H9 (cell line): ENCODE measurements around the gene CLCN3. TPM values are rescaled to one million over a fixed set of nuclear protein-coding genes. Genes with fewer than 3 reads are reported as not detected.

Experiments used
- DNase-seq: peaks from one replicate; pipeline ENCODE4 v3.0.0-alpha.2; 2017
- H2AFZ ChIP-seq: one replicate; pipeline ENCODE4 v1.6.1; 2013; ENCODE audit warnings: mild to moderate bottlenecking, low read length, control low read depth, moderate library complexity
- H2AK5ac ChIP-seq: 2 replicates; pipeline ENCODE4 v1.6.1; 2013; ENCODE audit warnings: low read length, control low read depth, mixed read lengths; ENCODE audit not compliant: insufficient read length
- H2BK120ac ChIP-seq: one replicate; pipeline ENCODE4 v1.6.1; 2013; ENCODE audit warnings: low read depth, mild to moderate bottlenecking, low read length, control low read depth, inconsistent platforms; ENCODE audit not compliant: poor library complexity, severe bottlenecking
- H2BK12ac ChIP-seq: 2 replicates; pipeline ENCODE4 v1.6.1; 2013; ENCODE audit warnings: low read length, control low read depth, mixed read lengths, low read depth; ENCODE audit not compliant: insufficient read length
- H2BK15ac ChIP-seq: 2 replicates; pipeline ENCODE4 v1.6.1; 2013; ENCODE audit warnings: low read depth, low read length, control low read depth
- H2BK20ac ChIP-seq: one replicate; pipeline ENCODE4 v1.6.1; 2013; ENCODE audit warnings: low read depth, mild to moderate bottlenecking, low read length, control low read depth, inconsistent platforms; ENCODE audit not compliant: poor library complexity, severe bottlenecking
- H2BK5ac ChIP-seq: 2 replicates; pipeline ENCODE4 v1.6.1; 2013; ENCODE audit warnings: low read length, control low read depth, mixed read lengths; ENCODE audit not compliant: insufficient read length
- H3K14ac ChIP-seq: 2 replicates; pipeline ENCODE4 v1.6.1; 2013; ENCODE audit warnings: low read length, control low read depth; ENCODE audit not compliant: insufficient read depth
- H3K18ac ChIP-seq: 2 replicates; pipeline ENCODE4 v1.6.1; 2013; ENCODE audit warnings: low read depth, mild to moderate bottlenecking, mixed read lengths, low read length, control low read depth; ENCODE audit not compliant: insufficient read length
- H3K23ac ChIP-seq: 2 replicates; pipeline ENCODE4 v1.6.1; 2013; ENCODE audit warnings: low read length, control low read depth, mixed read lengths, low read depth; ENCODE audit not compliant: insufficient read length
- H3K23me2 ChIP-seq: 2 replicates; pipeline ENCODE4 v1.6.1; 2013; ENCODE audit warnings: low read depth, mild to moderate bottlenecking, mixed read lengths, low read length, control low read depth; ENCODE audit not compliant: insufficient read length, poor library complexity, severe bottlenecking
- H3K27ac ChIP-seq: 2 replicates; pipeline ENCODE4 v1.5.1; 2013; ENCODE audit warnings: low read length, control low read depth, mixed read lengths, low read depth; ENCODE audit not compliant: insufficient read length
- H3K27me3 ChIP-seq: 2 replicates; pipeline ENCODE4 v1.6.1; 2013; ENCODE audit warnings: low read length, control low read depth, inconsistent platforms; ENCODE audit not compliant: insufficient read depth
- H3K4ac ChIP-seq: 2 replicates; pipeline ENCODE4 v1.6.1; 2013; ENCODE audit warnings: low read depth, mild to moderate bottlenecking, control low read depth, inconsistent platforms, low read length, moderate library complexity
- H3K4me1 ChIP-seq: 2 replicates; pipeline ENCODE4 v1.6.1; 2013; ENCODE audit warnings: low read length, control low read depth, inconsistent platforms; ENCODE audit not compliant: insufficient read depth
- H3K4me2 ChIP-seq: 2 replicates; pipeline ENCODE4 v1.6.1; 2013; ENCODE audit warnings: low read length, control low read depth, mixed read lengths; ENCODE audit not compliant: insufficient read length, insufficient read depth
- H3K56ac ChIP-seq: 2 replicates; pipeline ENCODE4 v1.6.1; 2013; ENCODE audit warnings: low read depth, mild to moderate bottlenecking, mixed read lengths, low read length, control low read depth; ENCODE audit not compliant: insufficient read length
- H3K79me1 ChIP-seq: 2 replicates; pipeline ENCODE4 v1.6.1; 2013; ENCODE audit warnings: low read depth, mild to moderate bottlenecking, moderate library complexity, low read length, control low read depth, inconsistent platforms; ENCODE audit not compliant: insufficient read depth, poor library complexity, severe bottlenecking
- H3K79me2 ChIP-seq: 2 replicates; pipeline ENCODE4 v1.6.1; 2013; ENCODE audit warnings: low read length, control low read depth, inconsistent platforms; ENCODE audit not compliant: insufficient read depth
- H3K9ac ChIP-seq: 2 replicates; pipeline ENCODE4 v1.6.1; 2013; ENCODE audit warnings: low read length, control low read depth, mixed read lengths; ENCODE audit not compliant: insufficient read length; ENCODE audit errors: extremely low read depth
- H3K9me3 ChIP-seq: one replicate; pipeline ENCODE4 v1.6.1; 2013; ENCODE audit warnings: low read depth, low read length, inconsistent platforms; ENCODE audit not compliant: control insufficient read depth
- H3T11ph ChIP-seq: one replicate; pipeline ENCODE4 v1.6.1; 2013; ENCODE audit warnings: mild to moderate bottlenecking, low read length, control low read depth, inconsistent platforms
- H4K20me1 ChIP-seq: one replicate; pipeline ENCODE4 v1.6.1; 2013; ENCODE audit not compliant: control insufficient read depth, insufficient read length, insufficient read depth
- H4K5ac ChIP-seq: 2 replicates; pipeline ENCODE4 v1.6.1; 2013; ENCODE audit warnings: low read depth, mild to moderate bottlenecking, mixed read lengths, low read length, control low read depth; ENCODE audit not compliant: insufficient read length
- H4K8ac ChIP-seq: replicated peaks from 2 replicates; pipeline ENCODE4 v1.6.1; 2013; ENCODE audit warnings: low read length, control low read depth, mixed read lengths, low read depth; ENCODE audit not compliant: insufficient read length
- H4K91ac ChIP-seq: 2 replicates; pipeline ENCODE4 v1.6.1; 2013; ENCODE audit warnings: low read depth, mild to moderate bottlenecking, moderate library complexity, mixed read lengths, low read length, control low read depth; ENCODE audit not compliant: insufficient read length
- H3K27ac Mint-ChIP-seq, 3 experiments: 2 replicates in 2 of 3; 3 replicates in 1 of 3; pipeline ENCODE4 v1.8.0; 2020 to 2021; ENCODE audit warnings: mixed read lengths in 3 of 3, mild to moderate bottlenecking in 1 of 3, moderate library complexity in 1 of 3
- H3K27me3 Mint-ChIP-seq: 2 replicates; pipeline ENCODE4 v1.8.0; 2021; ENCODE audit warnings: low read depth, mild to moderate bottlenecking, moderate library complexity, mixed read lengths
- H3K36me3 Mint-ChIP-seq, 3 experiments: 2 replicates in 2 of 3; 3 replicates in 1 of 3; pipeline ENCODE4 v1.8.0; 2020 to 2021; ENCODE audit warnings: low read depth in 3 of 3, mixed read lengths in 3 of 3; ENCODE audit not compliant: insufficient read depth in 1 of 3
- H3K4me1 Mint-ChIP-seq, 2 experiments: 2 replicates each; pipeline ENCODE4 v1.8.0; 2020; ENCODE audit warnings: mixed read lengths in 2 of 2
- H3K4me3 Mint-ChIP-seq, 2 experiments: 2 replicates in 1 of 2; 3 replicates in 1 of 2; pipeline ENCODE4 v1.8.0; 2020 to 2021; ENCODE audit warnings: mild to moderate bottlenecking in 2 of 2, mixed read lengths in 2 of 2, moderate library complexity in 1 of 2
- H3K9me3 Mint-ChIP-seq, 2 experiments: 2 replicates in 1 of 2; 3 replicates in 1 of 2; pipeline ENCODE4 v1.8.0; 2020; ENCODE audit warnings: mild to moderate bottlenecking in 2 of 2, mixed read lengths in 2 of 2, moderate library complexity in 1 of 2
- WGBS: extraction: QIAGEN DNeasy Blood & Tissue Kit; methylation state at CpG from one replicate; pipeline ENCODE4 v1.1.7; 2013; ENCODE audit warnings: missing lambda C conversion rate, low lambda C conversion rate, mixed read lengths; ENCODE audit not compliant: insufficient read length; ENCODE audit errors: extremely low coverage; 5-methylcytosine and 5-hydroxymethylcytosine counted together
- total RNA-seq: library from RNA; stranded (reverse); gene quantifications from 2 replicates; pipeline ENCODE4 v1.2.1, GENCODE V29; 2021
- TF ChIP-seq, protein P1 (sequence below): fragments of 200-600 bp; sonication (generic); conservative IDR thresholded peaks from 3 replicates; pipeline ENCODE4 v1.8.0; 2021; ENCODE audit warnings: antibody characterized with exemption, mild to moderate bottlenecking

Gene CLCN3
- total RNA-seq, 1 experiment from 2014 or later = 25.7 TPM

DNA sequence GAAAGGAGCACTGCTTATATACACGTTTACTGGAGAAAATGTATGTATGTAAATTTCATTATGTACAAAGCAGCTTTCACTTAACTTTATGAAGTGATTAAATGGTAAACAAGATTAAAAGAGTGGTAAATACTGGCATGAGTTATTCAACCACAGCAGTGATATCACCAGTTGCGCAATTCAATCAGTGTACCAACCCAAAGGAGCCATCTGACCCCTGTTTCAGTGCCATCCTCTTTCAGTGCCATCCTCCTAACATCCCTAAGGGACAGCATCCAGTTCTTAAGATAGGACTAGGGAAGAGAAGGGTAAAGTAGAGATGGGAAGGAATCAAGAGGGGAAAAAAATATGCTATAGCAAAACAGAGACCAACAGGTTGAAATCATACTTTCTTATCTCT, 121.2 kb downstream of the CLCN3 start:
- H3K9ac ChIP-seq = no peak overlapping the region
- H3K27me3 Mint-ChIP-seq = no peaks in the 10 kb centered on the region
- peaks cover 0 to 28% (median 9%) of the 10 kb centered on the region in 3 experiments; a peak in 5 of 7 replicates for H3K36me3 Mint-ChIP-seq

More for the DNA sequence above, 121.2 kb downstream of the CLCN3 start:
- no peaks in the 10 kb centered on the region for H3K79me1 ChIP-seq
- no peak overlapping the region for H4K5ac ChIP-seq
- no peak overlapping the region for H2BK120ac ChIP-seq
- H3K4me2 ChIP-seq = no peak overlapping the region
- H3K14ac ChIP-seq = no peak overlapping the region
- no peaks in the 10 kb centered on the region for H4K20me1 ChIP-seq
- H3K27ac Mint-ChIP-seq = no peak overlapping the region
- no peak overlapping the region for H2BK5ac ChIP-seq
- H3K18ac ChIP-seq = no peak overlapping the region
- H2BK15ac ChIP-seq = no peak overlapping the region
- no peak overlapping the region for H3K27ac ChIP-seq
- no peak overlapping the region for H2BK20ac ChIP-seq
- no peak overlapping the region for H4K91ac ChIP-seq
- no peak overlapping the region for H2AK5ac ChIP-seq
- no peak overlapping the region for H3T11ph ChIP-seq
- no CpG with 5 or more reads among the region's 2 CpGs for WGBS
- TF ChIP-seq, protein P1, sequence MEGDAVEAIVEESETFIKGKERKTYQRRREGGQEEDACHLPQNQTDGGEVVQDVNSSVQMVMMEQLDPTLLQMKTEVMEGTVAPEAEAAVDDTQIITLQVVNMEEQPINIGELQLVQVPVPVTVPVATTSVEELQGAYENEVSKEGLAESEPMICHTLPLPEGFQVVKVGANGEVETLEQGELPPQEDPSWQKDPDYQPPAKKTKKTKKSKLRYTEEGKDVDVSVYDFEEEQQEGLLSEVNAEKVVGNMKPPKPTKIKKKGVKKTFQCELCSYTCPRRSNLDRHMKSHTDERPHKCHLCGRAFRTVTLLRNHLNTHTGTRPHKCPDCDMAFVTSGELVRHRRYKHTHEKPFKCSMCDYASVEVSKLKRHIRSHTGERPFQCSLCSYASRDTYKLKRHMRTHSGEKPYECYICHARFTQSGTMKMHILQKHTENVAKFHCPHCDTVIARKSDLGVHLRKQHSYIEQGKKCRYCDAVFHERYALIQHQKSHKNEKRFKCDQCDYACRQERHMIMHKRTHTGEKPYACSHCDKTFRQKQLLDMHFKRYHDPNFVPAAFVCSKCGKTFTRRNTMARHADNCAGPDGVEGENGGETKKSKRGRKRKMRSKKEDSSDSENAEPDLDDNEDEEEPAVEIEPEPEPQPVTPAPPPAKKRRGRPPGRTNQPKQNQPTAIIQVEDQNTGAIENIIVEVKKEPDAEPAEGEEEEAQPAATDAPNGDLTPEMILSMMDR = no peak
- no peak for DNase-seq
- H2BK12ac ChIP-seq = no peak overlapping the region
- H3K9me3 Mint-ChIP-seq = no peaks in the 10 kb centered on the region
- H3K4me1 Mint-ChIP-seq = no peaks in the 10 kb centered on the region
- no peaks in the 10 kb centered on the region for H3K79me2 ChIP-seq
- no peak overlapping the region for H2AFZ ChIP-seq
- no peak overlapping the region for H3K4me3 Mint-ChIP-seq
- H3K23ac ChIP-seq = no peak overlapping the region
- no peak overlapping the region for H3K4ac ChIP-seq
- H3K4me1 ChIP-seq = no peaks in the 10 kb centered on the region
- H3K23me2 ChIP-seq = no peaks in the 10 kb centered on the region
- H3K56ac ChIP-seq = no peak overlapping the region
- H4K8ac ChIP-seq = no peak overlapping the region
- no peaks in the 10 kb centered on the region for H3K27me3 ChIP-seq
- H3K9me3 ChIP-seq = no peaks in the 10 kb centered on the region
